HG02642 (cell line): ENCODE results near the gene DCDC1.
A peak's percentile ranks its signal among the peaks of the same experiment; 100 is the strongest.

ENCODE experiments used
- ATAC-seq: cut with Tn5 transposase; IDR thresholded peaks from one replicate; pipeline ENCODE4 v1.9.1; 2021; ENCODE audit warnings: mild to moderate bottlenecking; ENCODE audit not compliant: unreplicated experiment, poor library complexity

The DCDC1 gene

GRCh38 chr11:31369348-31370329, at the start of gene DCDC1, which contains the start of gene DNAJC24:
Gene DCDC1, minus strand, starts transcription at chr11:31369739. Its CDS starts 41,459 bp downstream, at chr11:31328280.
Gene DNAJC24, plus strand, starts transcription at chr11:31369860. Its CDS starts 889 bp downstream, at chr11:31370749.
- ATAC-seq = peak; percentile 99

DNA sequence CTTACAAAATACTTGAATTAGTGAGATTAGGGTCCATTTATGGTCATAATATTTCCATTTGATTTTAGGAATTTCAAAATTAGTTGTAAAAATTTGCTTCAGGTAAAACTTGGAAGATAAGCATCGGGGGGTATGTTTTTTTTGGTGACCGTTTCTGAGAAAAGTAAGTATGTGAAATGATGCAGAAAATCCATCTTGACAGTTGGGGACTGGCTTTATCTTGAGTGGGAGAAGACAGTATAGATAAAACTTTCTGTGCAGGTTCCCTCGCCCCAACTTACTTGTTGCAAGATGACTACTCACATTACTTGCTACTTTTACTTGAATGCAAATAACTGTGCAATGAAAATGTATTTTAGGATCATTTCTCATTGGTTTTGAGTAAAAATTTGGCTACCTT, 49.6 kb upstream of the DCDC1 start:
- ATAC-seq = no peak

GRCh38 chr11:31417816-31418215, 48.3 kb upstream of the DCDC1 start:
- ATAC-seq = no peak

- no peak for ATAC-seq
Observed at GRCh38 chr11:31417357-31417756, 47.8 kb upstream of the DCDC1 start.

DNA sequence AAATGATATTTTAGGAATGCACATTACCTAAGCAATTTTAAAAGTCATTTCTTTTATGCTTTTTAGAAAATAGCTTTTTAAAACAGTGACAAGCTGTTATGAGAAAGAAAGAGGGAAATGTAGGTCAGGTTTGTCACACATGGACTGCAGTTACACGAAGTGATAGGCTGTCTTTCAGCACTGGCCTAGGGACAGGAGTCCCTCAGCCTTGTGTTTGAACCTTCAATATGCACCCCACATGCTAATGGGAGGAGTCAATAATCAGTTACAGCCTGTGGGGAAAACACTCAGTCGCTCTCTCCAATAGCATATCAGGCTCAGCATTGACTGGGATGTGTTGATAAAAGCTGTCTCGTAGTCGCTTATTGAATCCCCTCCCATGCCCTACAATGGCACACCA, 45.9 kb upstream of the DCDC1 start:
- ATAC-seq = no peak

GRCh38 chr11:31414338-31414737, 44.8 kb upstream of the DCDC1 start:
- no peak for ATAC-seq

GRCh38 chr11:31412946-31413345, 43.4 kb upstream of the DCDC1 start:
- no peak for ATAC-seq

- ATAC-seq = no peak
Observed at GRCh38 chr11:31408201-31408600, 38.7 kb upstream of the DCDC1 start.

DNA sequence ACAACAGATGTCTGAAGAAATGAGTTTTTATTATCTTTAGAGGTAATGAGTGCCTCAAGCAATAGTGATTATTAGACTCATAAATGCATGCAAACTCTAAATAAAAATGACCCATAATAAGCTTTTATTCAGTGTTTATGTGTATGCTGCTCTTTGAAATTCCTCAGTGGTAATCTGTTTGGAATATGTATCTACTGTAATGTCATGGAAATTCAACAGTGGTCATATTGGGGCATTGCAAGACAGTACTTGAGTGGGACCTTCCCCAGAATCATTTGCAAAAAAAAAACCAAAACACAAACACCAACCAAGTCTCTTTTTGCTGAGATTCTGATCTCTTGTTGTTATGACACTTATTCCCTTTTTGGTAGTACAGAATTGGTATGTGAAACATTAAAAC, 35.1 kb upstream of the DCDC1 start:
- ATAC-seq = no peak

- ATAC-seq = no peak
Observed at GRCh38 chr11:31397239-31397834, 27.8 kb upstream of the DCDC1 start.

GRCh38 chr11:31387379-31387778, 17.8 kb upstream of the DCDC1 start:
- no peak for ATAC-seq

- ATAC-seq = no peak
Observed at GRCh38 chr11:31383116-31383515, 13.6 kb upstream of the DCDC1 start.

DNA sequence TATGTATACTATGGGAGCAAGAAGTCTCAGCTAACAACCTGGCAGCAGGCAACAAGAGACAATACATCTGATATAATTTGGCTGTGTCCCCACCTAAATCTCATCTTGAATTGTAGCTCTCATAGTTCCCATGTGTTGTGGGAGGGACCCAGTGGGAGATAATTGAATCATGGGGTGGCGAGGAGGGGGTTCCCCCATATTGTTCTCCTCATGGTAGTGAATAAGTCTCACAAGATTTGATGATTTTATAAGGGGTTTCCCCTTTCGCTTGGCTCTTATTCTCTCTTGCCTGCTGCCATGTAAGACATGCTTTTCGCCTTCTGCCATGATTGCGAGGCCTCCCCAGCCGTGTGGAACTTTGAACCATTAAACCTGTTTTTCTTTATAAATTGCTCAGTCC, 6.3 kb upstream of the DCDC1 start:
- no peak for ATAC-seq

DNA sequence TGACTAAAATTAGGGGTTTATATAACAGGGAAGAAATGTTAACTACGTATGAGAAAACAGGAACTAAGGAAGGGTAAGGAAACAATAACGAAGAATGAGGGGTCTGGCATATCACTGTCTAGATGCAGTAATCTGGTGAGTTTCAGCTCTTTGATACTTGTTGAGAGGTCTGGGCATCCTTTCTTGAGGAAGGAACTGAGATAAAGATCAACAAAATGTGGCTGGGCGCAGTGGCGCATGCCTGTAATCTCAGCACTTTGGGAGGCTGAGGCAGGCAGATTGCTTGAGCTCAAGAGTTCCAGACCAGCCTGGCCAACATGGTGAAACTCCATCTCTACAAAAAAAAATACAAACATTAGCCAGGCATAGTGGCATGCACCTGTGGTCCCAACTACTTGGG, 2.7 kb downstream of the DCDC1 start:
- no peak for ATAC-seq

DNA sequence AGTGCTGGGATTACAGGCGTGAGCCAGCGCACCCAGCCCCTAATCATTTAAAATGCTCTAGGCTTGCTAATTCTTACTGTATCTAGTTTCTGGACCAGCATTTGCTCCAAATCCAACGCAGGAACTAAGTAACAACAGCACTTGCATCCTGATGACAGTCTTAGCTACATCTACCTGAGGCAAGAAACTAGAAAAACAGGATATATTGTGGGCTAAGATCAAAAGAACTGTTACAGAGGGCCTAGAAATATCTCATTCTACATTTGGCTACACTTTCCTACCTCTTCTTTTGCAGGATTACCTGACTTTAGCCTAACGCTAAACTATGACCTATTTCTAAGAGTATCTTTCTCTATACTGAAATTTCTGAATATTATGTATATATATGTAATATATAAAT, 7.8 kb downstream of the DCDC1 start:
- ATAC-seq = no peak

DNA sequence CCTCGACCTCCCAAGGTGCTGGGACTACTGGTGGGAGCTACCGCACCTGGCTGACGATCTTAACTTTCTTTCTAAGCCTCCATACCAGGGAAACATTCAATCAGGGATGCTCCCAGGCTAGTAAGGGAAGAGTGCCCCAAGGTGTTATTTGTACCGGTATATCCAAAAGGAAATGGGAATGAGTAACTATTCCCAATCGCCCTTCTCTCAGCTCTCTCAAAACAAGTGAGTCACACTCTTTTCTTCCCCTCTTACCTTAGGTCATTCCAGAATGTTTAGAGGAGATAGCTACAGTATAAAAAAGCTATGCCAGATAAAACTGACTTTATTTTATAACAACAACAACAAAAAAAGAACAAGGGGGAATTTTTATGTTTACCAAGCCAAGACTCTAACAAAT, 13.7 kb downstream of the DCDC1 start:
- ATAC-seq = no peak

DNA sequence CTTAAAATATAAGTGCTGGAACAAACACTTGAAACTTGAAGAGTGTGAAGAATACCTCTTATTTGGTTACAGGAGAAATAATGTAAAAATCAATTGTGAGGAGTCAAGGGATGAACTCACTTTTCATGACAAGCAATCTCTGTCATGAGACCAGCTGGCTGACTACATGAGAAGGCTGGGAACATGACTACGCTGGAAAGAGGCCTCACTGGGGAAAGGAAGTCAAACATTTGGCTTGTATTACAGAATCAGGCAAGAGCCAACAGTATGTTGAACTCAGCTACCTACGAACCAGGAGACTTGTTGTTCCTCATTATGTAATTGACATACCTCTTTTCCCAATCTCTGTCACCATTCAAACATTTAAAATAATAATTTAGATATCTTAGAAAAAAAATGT, 14.4 kb downstream of the DCDC1 start:
- ATAC-seq = no peak

GRCh38 chr11:31351168-31351567, 18.4 kb downstream of the DCDC1 start:
- ATAC-seq = no peak

DNA sequence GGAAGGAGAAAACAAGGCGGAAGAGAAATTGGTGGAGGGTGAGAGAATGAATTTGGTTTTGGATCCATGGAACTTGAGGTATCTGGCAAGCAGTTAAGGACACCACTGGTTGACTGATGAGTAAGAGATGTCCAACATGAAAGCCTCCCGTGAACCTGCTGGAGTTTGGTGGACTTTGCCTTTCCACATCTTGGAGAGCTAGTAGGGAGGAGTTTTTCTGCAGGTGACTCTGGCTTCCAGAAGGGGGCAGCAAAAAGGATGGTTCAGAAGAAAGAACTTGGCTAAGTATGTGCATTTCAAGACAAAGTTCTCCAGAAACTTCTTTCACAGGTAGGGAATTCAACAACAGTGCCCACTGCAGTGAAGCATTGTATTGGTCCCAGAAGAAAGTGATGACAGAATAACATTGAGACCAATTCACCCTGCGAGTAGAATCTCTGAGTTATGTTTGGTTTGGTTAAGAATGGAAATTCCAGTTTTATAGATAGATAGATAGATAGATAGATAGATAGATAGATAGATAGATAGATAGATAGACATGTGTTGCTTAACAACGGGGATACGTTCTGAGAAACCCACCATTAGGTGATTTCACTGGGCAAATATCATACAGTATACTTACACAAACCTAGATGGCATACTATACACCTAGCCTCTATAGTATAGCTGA, 28.5 kb downstream of the DCDC1 start:
- no peak for ATAC-seq

- no peak for ATAC-seq
Observed at GRCh38 chr11:31337806-31338205, 31.7 kb downstream of the DCDC1 start.

DNA sequence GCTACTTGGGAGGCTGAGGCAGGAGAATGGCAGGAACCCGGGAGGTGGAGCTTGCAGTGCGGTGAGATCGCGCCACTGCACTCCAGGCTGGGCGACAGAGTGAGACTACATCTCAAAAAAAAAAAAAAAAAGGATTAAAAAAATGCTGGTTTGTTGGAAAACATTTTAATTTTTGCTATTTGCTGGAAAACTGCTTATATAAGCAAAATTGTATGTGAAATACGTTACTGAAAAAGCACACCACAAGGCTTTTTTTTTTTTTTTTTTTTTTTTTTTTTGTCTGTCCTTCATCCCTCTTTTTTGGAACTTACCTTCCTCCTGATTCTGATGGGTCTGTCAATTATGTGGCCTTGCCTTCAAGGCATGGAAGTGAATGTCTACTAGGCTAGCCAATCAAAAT, 40.8 kb downstream of the DCDC1 start:
- ATAC-seq = no peak
